GM04503 (cell line): ENCODE results near the gene MARCO.
"Not testable (repeated sequence)": the region's sequence is repeated elsewhere in the genome, so short reads cannot be mapped to it uniquely, and the experiment has no call there.

Source experiments
- DNase-seq: peaks from one replicate; pipeline ENCODE4 v3.0.0-alpha.2; 2012; ENCODE audit warnings: low read depth

Gene MARCO

GRCh38 chr2:118975133-118975532 lies 33.1 kb downstream of the MARCO start:
- no peak for DNase-seq

GRCh38 chr2:118978064-118978463 lies 36.1 kb downstream of the MARCO start:
- DNase-seq: no peak

GRCh38 chr2:118979152-118979861 lies 37.3 kb downstream of the MARCO start:
- DNase-seq: no peak

- DNase-seq: no peak
Observed at GRCh38 chr2:118980022-118980421, 38.0 kb downstream of the MARCO start.

GRCh38 chr2:118980573-118980972 lies 38.6 kb downstream of the MARCO start:
- DNase-seq: no peak

GRCh38 chr2:118981632-118982031 lies 39.6 kb downstream of the MARCO start:
- DNase-seq: no peak

- no peak for DNase-seq
Observed at GRCh38 chr2:118982039-118982438, 40.0 kb downstream of the MARCO start.

GRCh38 chr2:118983133-118983532 lies 41.1 kb downstream of the MARCO start:
- DNase-seq: no peak

GRCh38 chr2:118983915-118984314 lies 41.9 kb downstream of the MARCO start:
- no peak for DNase-seq

- no peak for DNase-seq
Observed at GRCh38 chr2:118986738-118987137, 44.7 kb downstream of the MARCO start.

GRCh38 chr2:118987886-118988285 lies 45.9 kb downstream of the MARCO start:
- DNase-seq: no peak

GRCh38 chr2:118988706-118989105 lies 46.7 kb downstream of the MARCO start:
- no peak for DNase-seq

- DNase-seq: no peak
Observed at GRCh38 chr2:118989481-118989880, 47.5 kb downstream of the MARCO start.

- DNase-seq: no peak
Observed at GRCh38 chr2:118990757-118991545, 49.0 kb downstream of the MARCO start.

GRCh38 chr2:118991554-118991953 lies 49.6 kb downstream of the MARCO start:
- no peak for DNase-seq

GRCh38 chr2:118992740-118993391 lies 50.9 kb downstream of the MARCO start:
- no peak for DNase-seq

- no peak for DNase-seq
Observed at GRCh38 chr2:118993392-118993752, 51.4 kb downstream of the MARCO start.

GRCh38 chr2:118994172-118994700 lies 52.2 kb downstream of the MARCO start:
- DNase-seq: no peak

GRCh38 chr2:118994778-118995177 lies 52.8 kb downstream of the MARCO start:
- DNase-seq: no peak

GRCh38 chr2:119003856-119004255 lies 61.9 kb downstream of the MARCO start:
- not testable (repeated sequence) for DNase-seq

- no peak for DNase-seq
Observed at GRCh38 chr2:119004602-119005001, 62.6 kb downstream of the MARCO start.

- DNase-seq: no peak
Observed at GRCh38 chr2:119005051-119005450, 63.1 kb downstream of the MARCO start.

- DNase-seq: no peak
Observed at GRCh38 chr2:119005555-119005954, 63.6 kb downstream of the MARCO start.
